Measurements from ENCODE around the gene LRBA. TPM values are rescaled to one million over a fixed set of nuclear protein-coding genes. Genes with fewer than 3 reads are reported as not detected.

Gene LRBA
- total and polyA plus RNA-seq, 2 donors (not counting 1 experiment from before 2014, with no cell fraction given), result 16.4 to 36.7 TPM

GRCh38 chr4:150751648-150752047 lies 263.4 kb downstream of the LRBA start:
- Histone ChIP-seq H3K4me3 (replicated peaks in 1 of 4; ENCODE audit: control extremely low read depth in 1 of 4, insufficient read depth in 1 of 4, low read depth in 3 of 4, low read length in 4 of 4) (no peak overlapping the region), H3K27ac (ENCODE audit: insufficient read depth, low read length) (no peak overlapping the region), H3K36me3 (ENCODE audit: control insufficient read depth, insufficient read depth, low read length) (no peaks in the 10 kb centered on the region), H3K9me3 (ENCODE audit: control insufficient read depth, insufficient read depth, low read depth, low read length) (no peaks in the 10 kb centered on the region), H3K4me1 (ENCODE audit: control insufficient read depth, extremely low read depth, insufficient read depth, low read length) (no peaks in the 10 kb centered on the region), H3K4me2 (ENCODE audit: extremely low read depth, insufficient read depth, low read length) (no peak overlapping the region), H3K27me3 (ENCODE audit: control insufficient read depth, insufficient read depth, low read length) (no peaks in the 10 kb centered on the region), H3K9ac (ENCODE audit: insufficient read depth, low read length) (no peak overlapping the region), H3K79me2 (ENCODE audit: control insufficient read depth, insufficient read depth, low read length) (no peaks in the 10 kb centered on the region), H2AFZ (ENCODE audit: low read length) (no peak overlapping the region), H4K20me1 (ENCODE audit: control insufficient read depth, extremely low read depth, insufficient read depth, low read length) (no peaks in the 10 kb centered on the region)
- DNase-seq (ENCODE audit: low read depth in 2 of 2), result no peak
- TF ChIP-seq EZH2 (IDR thresholded peaks at IDR 0.05; ENCODE audit: low read length, missing control alignments) (no peak), CTCF (conservative IDR thresholded peaks at IDR 0.05 in 1 of 2, IDR thresholded peaks at IDR 0.05 in 1 of 2; ENCODE audit: low read depth in 1 of 2, low read length in 2 of 2) (no peak)

GRCh38 chr4:150750824-150751223 lies 264.3 kb downstream of the LRBA start:
- Histone ChIP-seq H4K20me1 (ENCODE audit: control insufficient read depth, extremely low read depth, insufficient read depth, low read length) (no peaks in the 10 kb centered on the region), H3K27me3 (ENCODE audit: control insufficient read depth, insufficient read depth, low read length) (no peaks in the 10 kb centered on the region), H3K79me2 (ENCODE audit: control insufficient read depth, insufficient read depth, low read length) (no peaks in the 10 kb centered on the region), H3K4me3 (replicated peaks in 1 of 4; ENCODE audit: control extremely low read depth in 1 of 4, insufficient read depth in 1 of 4, low read depth in 3 of 4, low read length in 4 of 4) (no peak overlapping the region), H2AFZ (ENCODE audit: low read length) (no peak overlapping the region), H3K4me2 (ENCODE audit: extremely low read depth, insufficient read depth, low read length) (no peak overlapping the region), H3K4me1 (ENCODE audit: control insufficient read depth, extremely low read depth, insufficient read depth, low read length) (no peaks in the 10 kb centered on the region), H3K27ac (ENCODE audit: insufficient read depth, low read length) (no peak overlapping the region), H3K9ac (ENCODE audit: insufficient read depth, low read length) (no peak overlapping the region), H3K9me3 (ENCODE audit: control insufficient read depth, insufficient read depth, low read depth, low read length) (no peaks in the 10 kb centered on the region), H3K36me3 (ENCODE audit: control insufficient read depth, insufficient read depth, low read length) (no peaks in the 10 kb centered on the region)
- DNase-seq (ENCODE audit: low read depth in 2 of 2), result no peak
- TF ChIP-seq CTCF (conservative IDR thresholded peaks at IDR 0.05 in 1 of 2, IDR thresholded peaks at IDR 0.05 in 1 of 2; ENCODE audit: low read depth in 1 of 2, low read length in 2 of 2) (no peak), EZH2 (IDR thresholded peaks at IDR 0.05; ENCODE audit: low read length, missing control alignments) (no peak)

GRCh38 chr4:150746156-150746555 lies 268.9 kb downstream of the LRBA start:
- Histone ChIP-seq H3K4me2 (ENCODE audit: extremely low read depth, insufficient read depth, low read length) (no peak overlapping the region), H3K27ac (ENCODE audit: insufficient read depth, low read length) (no peak overlapping the region), H3K4me1 (ENCODE audit: control insufficient read depth, extremely low read depth, insufficient read depth, low read length) (no peaks in the 10 kb centered on the region), H3K4me3 (replicated peaks in 1 of 4; ENCODE audit: control extremely low read depth in 1 of 4, insufficient read depth in 1 of 4, low read depth in 3 of 4, low read length in 4 of 4) (no peak overlapping the region), H3K79me2 (ENCODE audit: control insufficient read depth, insufficient read depth, low read length) (no peaks in the 10 kb centered on the region), H4K20me1 (ENCODE audit: control insufficient read depth, extremely low read depth, insufficient read depth, low read length) (no peaks in the 10 kb centered on the region), H3K9ac (ENCODE audit: insufficient read depth, low read length) (no peak overlapping the region), H3K9me3 (ENCODE audit: control insufficient read depth, insufficient read depth, low read depth, low read length) (no peaks in the 10 kb centered on the region), H3K36me3 (ENCODE audit: control insufficient read depth, insufficient read depth, low read length) (no peaks in the 10 kb centered on the region), H2AFZ (ENCODE audit: low read length) (no peak overlapping the region), H3K27me3 (ENCODE audit: control insufficient read depth, insufficient read depth, low read length) (no peaks in the 10 kb centered on the region)
- peak; percentile 42 to 80 for DNase-seq (ENCODE audit: low read depth in 2 of 2)
- no peak for TF ChIP-seq CTCF (conservative IDR thresholded peaks at IDR 0.05 in 1 of 2, IDR thresholded peaks at IDR 0.05 in 1 of 2; ENCODE audit: low read depth in 1 of 2, low read length in 2 of 2)
- no peak for TF ChIP-seq EZH2 (IDR thresholded peaks at IDR 0.05; ENCODE audit: low read length, missing control alignments)

Data from fibroblast of lung (primary cell).